ENCODE measurements around the gene FBXO8.
A peak's percentile ranks its signal among the peaks of the same experiment; 100 is the strongest.

The FBXO8 gene

DNA sequence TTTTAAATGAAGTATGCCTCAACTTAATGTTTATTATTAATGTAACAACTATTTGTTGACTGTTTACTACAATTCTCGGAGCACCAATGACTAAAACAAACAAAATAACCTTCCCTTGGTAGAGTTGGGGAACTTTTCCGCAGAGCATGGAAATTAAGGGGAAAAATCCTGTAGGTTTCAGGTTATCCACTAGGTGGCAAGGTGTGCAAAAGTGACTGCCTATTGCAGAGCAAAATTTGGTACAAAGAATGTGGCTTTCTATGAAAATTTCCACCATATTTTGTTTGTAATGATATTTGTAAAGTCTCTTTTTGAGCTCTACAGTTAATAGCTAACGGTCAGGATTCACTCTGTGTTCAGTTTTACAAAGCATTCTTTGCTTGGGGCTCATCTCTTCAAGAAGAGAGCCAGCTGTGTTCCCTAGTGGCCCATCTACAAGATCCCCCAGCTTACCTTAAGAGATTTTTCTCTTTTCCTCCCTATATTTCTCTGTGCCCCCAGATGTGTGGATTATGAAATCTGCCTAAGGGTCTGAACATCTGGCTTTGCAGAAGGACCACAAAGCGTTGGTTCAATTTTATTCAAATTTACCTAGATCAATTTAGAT is 61.1 kb downstream of the FBXO8 start:
- in situ Hi-C loops (cut with MboI; ENCODE audit: low sequenced_read_pairs, unreplicated experiment), result loop anchor here (10.0 kb wide), 1 partner anchor 92 kb away; no protein-coding TSS in a partner anchor
- TF ChIP-seq, protein P1, sequence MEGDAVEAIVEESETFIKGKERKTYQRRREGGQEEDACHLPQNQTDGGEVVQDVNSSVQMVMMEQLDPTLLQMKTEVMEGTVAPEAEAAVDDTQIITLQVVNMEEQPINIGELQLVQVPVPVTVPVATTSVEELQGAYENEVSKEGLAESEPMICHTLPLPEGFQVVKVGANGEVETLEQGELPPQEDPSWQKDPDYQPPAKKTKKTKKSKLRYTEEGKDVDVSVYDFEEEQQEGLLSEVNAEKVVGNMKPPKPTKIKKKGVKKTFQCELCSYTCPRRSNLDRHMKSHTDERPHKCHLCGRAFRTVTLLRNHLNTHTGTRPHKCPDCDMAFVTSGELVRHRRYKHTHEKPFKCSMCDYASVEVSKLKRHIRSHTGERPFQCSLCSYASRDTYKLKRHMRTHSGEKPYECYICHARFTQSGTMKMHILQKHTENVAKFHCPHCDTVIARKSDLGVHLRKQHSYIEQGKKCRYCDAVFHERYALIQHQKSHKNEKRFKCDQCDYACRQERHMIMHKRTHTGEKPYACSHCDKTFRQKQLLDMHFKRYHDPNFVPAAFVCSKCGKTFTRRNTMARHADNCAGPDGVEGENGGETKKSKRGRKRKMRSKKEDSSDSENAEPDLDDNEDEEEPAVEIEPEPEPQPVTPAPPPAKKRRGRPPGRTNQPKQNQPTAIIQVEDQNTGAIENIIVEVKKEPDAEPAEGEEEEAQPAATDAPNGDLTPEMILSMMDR (IDR thresholded peaks at IDR 0.05; ENCODE audit: borderline replicate concordance, control extremely low read depth, extremely low read depth, insufficient read depth, missing control alignments), result peak; percentile 40
- peak; percentile 28 for DNase-seq (ENCODE audit: low spot score)

- in situ Hi-C loops (cut with MboI; ENCODE audit: low sequenced_read_pairs, unreplicated experiment), result no loop called here
- TF ChIP-seq, protein P1 (IDR thresholded peaks at IDR 0.05; ENCODE audit: borderline replicate concordance, control extremely low read depth, extremely low read depth, insufficient read depth, missing control alignments), result no peak
- peak; percentile 23 for DNase-seq (ENCODE audit: low spot score)
These were observed 65.2 kb downstream of the FBXO8 start for GRCh38 chr4:174218127-174218790.

GRCh38 chr4:174217273-174218126 is 66.0 kb downstream of the FBXO8 start:
- TF ChIP-seq, protein P1 (IDR thresholded peaks at IDR 0.05; ENCODE audit: borderline replicate concordance, control extremely low read depth, extremely low read depth, insufficient read depth, missing control alignments), result no peak
- in situ Hi-C loops (cut with MboI; ENCODE audit: low sequenced_read_pairs, unreplicated experiment), result no loop called here
- DNase-seq (ENCODE audit: low spot score), result peak; percentile 30

- in situ Hi-C loops (cut with MboI; ENCODE audit: low sequenced_read_pairs, unreplicated experiment), result no loop called here
- no peak for DNase-seq (ENCODE audit: low spot score)
- TF ChIP-seq, protein P1 (IDR thresholded peaks at IDR 0.05; ENCODE audit: borderline replicate concordance, control extremely low read depth, extremely low read depth, insufficient read depth, missing control alignments), result no peak
These were observed 66.6 kb downstream of the FBXO8 start for GRCh38 chr4:174216799-174217272.

GRCh38 chr4:174215961-174216680 is 67.3 kb downstream of the FBXO8 start:
- in situ Hi-C loops (cut with MboI; ENCODE audit: low sequenced_read_pairs, unreplicated experiment), result no loop called here
- no peak for DNase-seq (ENCODE audit: low spot score)
- TF ChIP-seq, protein P1 (IDR thresholded peaks at IDR 0.05; ENCODE audit: borderline replicate concordance, control extremely low read depth, extremely low read depth, insufficient read depth, missing control alignments), result no peak

- in situ Hi-C loops (cut with MboI; ENCODE audit: low sequenced_read_pairs, unreplicated experiment), result no loop called here
These were observed 68.4 kb downstream of the FBXO8 start for GRCh38 chr4:174215057-174215456.

More at GRCh38 chr4:174215057-174215456, 68.4 kb downstream of the FBXO8 start:
- DNase-seq (ENCODE audit: low spot score), result no peak
- TF ChIP-seq, protein P1 (IDR thresholded peaks at IDR 0.05; ENCODE audit: borderline replicate concordance, control extremely low read depth, extremely low read depth, insufficient read depth, missing control alignments), result no peak
